Liver (tissue), 9 donors: ENCODE results near the gene EDAR. TPM values are rescaled to one million over a fixed set of nuclear protein-coding genes. Genes with fewer than 3 reads are reported as not detected.

ENCODE experiments used
- DNase-seq: peaks from one replicate; pipeline ENCODE4 v3.0.0-alpha.2; 2017; ENCODE audit warnings: low spot score
- H3K27ac ChIP-seq, 2 donors: one replicate each; pipeline ENCODE4 v1.7.0; 2013; ENCODE audit warnings: inconsistent platforms in 2 of 2, low read length in 2 of 2, control low read depth in 1 of 2, low read depth in 1 of 2, mild to moderate bottlenecking in 1 of 2
- H3K27me3 ChIP-seq, 4 donors: one replicate each; pipeline versions ENCODE4 v1.6.1 to v1.7.0; 2013; ENCODE audit warnings: low read length in 3 of 4, inconsistent platforms in 1 of 4, mild to moderate bottlenecking in 1 of 4, moderate library complexity in 1 of 4; ENCODE audit not compliant: control insufficient read depth in 4 of 4, insufficient read depth in 4 of 4
- H3K36me3 ChIP-seq, 4 donors: one replicate each; pipeline versions ENCODE4 v1.6.1 to v1.7.0; 2013; ENCODE audit warnings: low read length in 3 of 4, mild to moderate bottlenecking in 3 of 4, low read depth in 1 of 4, moderate library complexity in 1 of 4; ENCODE audit not compliant: control insufficient read depth in 4 of 4, insufficient read depth in 3 of 4
- H3K4me1 ChIP-seq, 4 donors: one replicate each; pipeline versions ENCODE4 v1.6.1 to v1.7.0; 2013; ENCODE audit warnings: low read length in 3 of 4, mild to moderate bottlenecking in 3 of 4, moderate library complexity in 1 of 4; ENCODE audit not compliant: control insufficient read depth in 4 of 4, insufficient read depth in 4 of 4
- H3K4me3 ChIP-seq, 3 donors: one replicate each; pipeline versions ENCODE4 v1.6.1 to v1.7.0; 2013; ENCODE audit warnings: low read length in 3 of 3, control low read depth in 1 of 3, low read depth in 1 of 3, mild to moderate bottlenecking in 1 of 3
- H3K9ac ChIP-seq, 2 donors: one replicate each; pipeline ENCODE4 v1.7.0; 2013; ENCODE audit warnings: low read length in 2 of 2, mild to moderate bottlenecking in 2 of 2, moderate library complexity in 2 of 2, control low read depth in 1 of 2, low read depth in 1 of 2
- H3K9me3 ChIP-seq, 4 donors: one replicate each; pipeline versions ENCODE4 v1.6.1 to v1.7.0; 2013; ENCODE audit warnings: low read length in 3 of 4; ENCODE audit not compliant: control insufficient read depth in 4 of 4
- EGR1 ChIP-seq, 2 donors: IDR thresholded peaks; 2 replicates each; pipeline ENCODE4 v1.6.1; 2016 to 2018; ENCODE audit warnings: antibody characterized with exemption in 2 of 2, low read depth in 2 of 2
- FOXA1 ChIP-seq: IDR thresholded peaks from 2 replicates; pipeline ENCODE4 v1.6.1; 2016; ENCODE audit warnings: antibody characterized with exemption
- FOXA2 ChIP-seq: IDR thresholded peaks from 2 replicates; pipeline ENCODE4 v1.6.1; 2016; ENCODE audit warnings: antibody characterized with exemption
- GABPA ChIP-seq, 2 donors: IDR thresholded peaks in 1 of 2; conservative IDR thresholded peaks in 1 of 2; 2 replicates each; pipeline ENCODE4 v1.6.1; 2016; ENCODE audit warnings: antibody characterized with exemption in 2 of 2, mild to moderate bottlenecking in 1 of 2, moderate library complexity in 1 of 2
- HNF4A ChIP-seq, 2 donors: conservative IDR thresholded peaks; 2 replicates each; pipeline ENCODE4 v1.6.1; 2016; ENCODE audit warnings: antibody characterized with exemption in 2 of 2, mild to moderate bottlenecking in 2 of 2
- HNF4G ChIP-seq: IDR thresholded peaks from 2 replicates; pipeline ENCODE4 v1.6.1; 2016; ENCODE audit warnings: antibody characterized with exemption
- JUND ChIP-seq, 2 donors: IDR thresholded peaks; 2 replicates each; pipeline ENCODE4 v1.6.1; 2016; ENCODE audit warnings: antibody characterized with exemption in 2 of 2
- NR2F2 ChIP-seq: IDR thresholded peaks from 2 replicates; pipeline ENCODE4 v1.6.1; 2016; ENCODE audit warnings: antibody characterized with exemption
- RAD21 ChIP-seq, 2 donors: IDR thresholded peaks; 2 replicates each; pipeline ENCODE4 v1.6.1; 2016; ENCODE audit warnings: antibody characterized with exemption in 2 of 2, mild to moderate bottlenecking in 2 of 2
- SP1 ChIP-seq: IDR thresholded peaks from 2 replicates; pipeline ENCODE4 v1.6.1; 2018; ENCODE audit warnings: antibody characterized with exemption, mild to moderate bottlenecking
- TAF1 ChIP-seq: conservative IDR thresholded peaks from 2 replicates; pipeline ENCODE4 v1.6.1; 2016; ENCODE audit warnings: antibody characterized with exemption, mild to moderate bottlenecking
- WGBS: extraction: QIAGEN DNeasy Blood & Tissue Kit; methylation state at CpG from one replicate; pipeline ENCODE4 v1.1.7; 2013; 5-methylcytosine and 5-hydroxymethylcytosine counted together
- polyA plus RNA-seq, 2 donors: library from polyadenylated mRNA; stranded (reverse) in 1 of 2; unstranded in 1 of 2; fragments of 200-250 nt in 1 of 2; fragments of >200 nt in 1 of 2; fragmentation: Nextera tagmentation in 1 of 2; extraction: Ambion mirVana in 1 of 2; gene quantifications; one replicate each; pipeline versions ENCODE4 v1.2.1 to v1.2.3, GENCODE V29; 2013 to 2015
- total RNA-seq, 2 donors: library from RNA; depleted of rRNA; stranded (reverse); fragments of >200 nt; gene quantifications; one replicate each; pipeline ENCODE4 v1.2.3, GENCODE V29; 2014
- TF ChIP-seq, protein P1 (sequence below): IDR thresholded peaks from 2 replicates; pipeline ENCODE4 v1.6.1; 2016; ENCODE audit warnings: antibody characterized with exemption
- TF ChIP-seq, protein P2 (sequence below): IDR thresholded peaks from 2 replicates; pipeline ENCODE4 v1.6.1; 2016; ENCODE audit warnings: antibody characterized with exemption
- TF ChIP-seq, protein P3 (sequence below): IDR thresholded peaks from 2 replicates; pipeline ENCODE4 v1.6.1; 2016; ENCODE audit warnings: antibody characterized with exemption
- TF ChIP-seq, protein P4 (sequence below): fragments of 150-350 bp; IDR thresholded peaks from 2 replicates; pipeline ENCODE4 v1.5.1; 2017; ENCODE audit warnings: improper control_type of control experiment, low read depth, low read length; ENCODE audit not compliant: missing input control
- TF ChIP-seq, protein P5 (sequence below): IDR thresholded peaks from 2 replicates; pipeline ENCODE4 v1.6.1; 2016; ENCODE audit warnings: antibody characterized with exemption, mild to moderate bottlenecking
- donor health status: healthy.
- donor health status: healthy.
- donor health status: healthy.
- donor health status: healthy.
- donor health status: healthy.

Gene EDAR
- total and polyA plus RNA-seq, 4 donors: 0.09 to 0.50 (median 0.10) TPM

DNA sequence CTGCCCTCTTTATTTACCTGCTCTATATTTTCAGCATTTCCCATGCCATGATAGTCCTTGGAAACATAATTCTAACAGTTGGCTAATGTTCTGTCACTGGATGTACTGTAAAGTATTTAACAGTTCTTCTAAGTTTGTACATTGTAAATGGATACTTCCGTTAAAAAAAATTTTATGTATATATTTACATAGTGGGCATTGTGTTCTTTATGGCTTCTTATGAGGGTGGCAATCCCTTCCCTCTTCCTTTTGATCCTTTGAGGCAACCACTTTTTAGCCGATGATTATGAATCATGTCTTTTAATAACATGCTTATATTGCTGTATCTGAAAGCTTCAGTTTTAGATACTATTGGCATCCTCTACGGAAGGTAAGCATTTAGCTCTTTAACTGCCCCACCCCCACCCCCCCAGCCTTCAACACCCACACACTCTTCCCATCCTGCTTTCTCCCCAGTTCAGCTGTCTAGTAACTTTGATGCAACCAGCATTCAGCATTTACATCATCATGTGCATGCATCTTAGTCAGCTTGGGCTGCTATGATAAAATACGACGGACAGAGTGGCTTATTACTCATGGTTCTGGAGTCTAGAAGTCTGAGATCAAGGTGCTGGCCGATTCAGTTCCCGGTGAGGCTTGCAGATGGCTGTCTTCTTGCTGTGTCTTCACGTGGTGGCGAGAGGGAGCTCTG, 21.0 kb upstream of the EDAR start:
- no peak for DNase-seq
- H3K27ac ChIP-seq: no peak overlapping the region
- H3K27me3 ChIP-seq: no peaks in the 10 kb centered on the region
- no peaks in the 10 kb centered on the region for H3K36me3 ChIP-seq
- peaks cover 0 to 9% (median 5%) of the 10 kb centered on the region in 4 donors for H3K4me1 ChIP-seq
- H3K4me3 ChIP-seq: no peak overlapping the region
- no peaks in the 10 kb centered on the region for H3K9me3 ChIP-seq
- no peak overlapping the region for H3K9ac ChIP-seq
- WGBS: 75% methylated on average over 9 of the region's 9 CpGs
- TF ChIP-seq, protein P1, sequence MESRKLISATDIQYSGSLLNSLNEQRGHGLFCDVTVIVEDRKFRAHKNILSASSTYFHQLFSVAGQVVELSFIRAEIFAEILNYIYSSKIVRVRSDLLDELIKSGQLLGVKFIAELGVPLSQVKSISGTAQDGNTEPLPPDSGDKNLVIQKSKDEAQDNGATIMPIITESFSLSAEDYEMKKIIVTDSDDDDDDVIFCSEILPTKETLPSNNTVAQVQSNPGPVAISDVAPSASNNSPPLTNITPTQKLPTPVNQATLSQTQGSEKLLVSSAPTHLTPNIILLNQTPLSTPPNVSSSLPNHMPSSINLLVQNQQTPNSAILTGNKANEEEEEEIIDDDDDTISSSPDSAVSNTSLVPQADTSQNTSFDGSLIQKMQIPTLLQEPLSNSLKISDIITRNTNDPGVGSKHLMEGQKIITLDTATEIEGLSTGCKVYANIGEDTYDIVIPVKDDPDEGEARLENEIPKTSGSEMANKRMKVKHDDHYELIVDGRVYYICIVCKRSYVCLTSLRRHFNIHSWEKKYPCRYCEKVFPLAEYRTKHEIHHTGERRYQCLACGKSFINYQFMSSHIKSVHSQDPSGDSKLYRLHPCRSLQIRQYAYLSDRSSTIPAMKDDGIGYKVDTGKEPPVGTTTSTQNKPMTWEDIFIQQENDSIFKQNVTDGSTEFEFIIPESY: no peak

DNA sequence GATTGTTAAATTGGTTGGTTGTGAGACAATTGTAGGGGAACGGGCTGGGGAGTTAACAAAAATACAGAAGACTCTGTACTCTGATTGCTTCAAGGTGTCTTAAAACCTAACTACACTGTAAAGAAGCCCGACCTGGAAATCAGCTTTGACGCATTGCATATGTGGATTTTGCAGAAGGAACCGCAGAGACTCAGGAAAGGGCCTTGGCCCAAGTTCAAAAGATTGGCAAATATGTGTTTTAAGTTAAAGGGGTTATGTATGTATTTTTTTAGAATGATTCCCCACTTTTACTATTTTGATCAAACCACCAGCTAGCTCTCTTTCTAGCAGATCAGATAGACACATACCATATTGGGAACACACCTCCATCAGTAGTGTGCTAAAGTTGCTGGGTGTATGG, 18.0 kb upstream of the EDAR start:
- H3K27me3 ChIP-seq: no peaks in the 10 kb centered on the region
- TF ChIP-seq EGR1 (IDR thresholded peaks at IDR 0.05; ENCODE audit: low read depth in 2 of 2) (no peak), FOXA1 (no peak), HNF4G (no peak), HNF4A (conservative IDR thresholded peaks at IDR 0.05) (no peak), SP1 (no peak)
- TF ChIP-seq, protein P2, sequence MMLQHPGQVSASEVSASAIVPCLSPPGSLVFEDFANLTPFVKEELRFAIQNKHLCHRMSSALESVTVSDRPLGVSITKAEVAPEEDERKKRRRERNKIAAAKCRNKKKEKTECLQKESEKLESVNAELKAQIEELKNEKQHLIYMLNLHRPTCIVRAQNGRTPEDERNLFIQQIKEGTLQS: no peak
- TF ChIP-seq, protein P3, sequence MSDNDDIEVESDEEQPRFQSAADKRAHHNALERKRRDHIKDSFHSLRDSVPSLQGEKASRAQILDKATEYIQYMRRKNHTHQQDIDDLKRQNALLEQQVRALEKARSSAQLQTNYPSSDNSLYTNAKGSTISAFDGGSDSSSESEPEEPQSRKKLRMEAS: no peak
- no peak overlapping the region for H3K4me3 ChIP-seq
- 91% methylated on average over 4 of the region's 4 CpGs for WGBS
- no peak overlapping the region for H3K27ac ChIP-seq
- H3K9me3 ChIP-seq: no peaks in the 10 kb centered on the region
- no peak overlapping the region for H3K9ac ChIP-seq
- no peak for DNase-seq
- peaks cover 0 to 10% (median 6%) of the 10 kb centered on the region in 4 donors for H3K4me1 ChIP-seq
- H3K36me3 ChIP-seq: no peaks in the 10 kb centered on the region

DNA sequence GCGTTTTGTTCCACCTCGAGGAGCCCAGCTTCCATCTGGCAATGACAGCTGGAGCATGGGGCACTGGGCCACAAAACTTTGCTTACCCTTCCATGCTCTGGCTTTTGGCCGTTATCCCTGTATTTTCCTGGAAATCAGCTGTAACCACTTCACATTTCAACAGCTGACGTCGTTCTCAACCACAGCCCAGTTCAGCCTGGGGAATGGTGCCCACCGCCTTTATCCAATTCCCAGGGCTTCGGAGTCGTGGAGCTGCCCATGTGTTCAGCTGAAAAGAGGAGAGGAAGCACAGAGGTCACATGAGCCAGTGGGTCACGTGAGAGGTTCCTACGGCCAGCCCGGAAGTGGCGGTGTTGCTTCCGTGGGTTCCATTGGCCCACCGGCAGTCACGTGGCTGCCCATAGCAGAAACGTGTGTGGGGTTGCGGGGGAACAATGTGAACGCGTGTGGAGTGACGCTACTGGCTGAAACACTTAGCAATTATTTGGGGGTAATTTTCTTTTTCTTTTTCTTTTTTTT, 16.7 kb upstream of the EDAR start:
- Histone ChIP-seq H3K9ac (no peak overlapping the region), H3K9me3 (no peaks in the 10 kb centered on the region), H3K27ac (peak overlapping the region; percentile 9 to 18), H3K4me3 (no peak overlapping the region), H3K27me3 (no peaks in the 10 kb centered on the region), H3K4me1 (peaks cover 0 to 10% (median 6%) of the 10 kb centered on the region in 4 donors), H3K36me3 (no peaks in the 10 kb centered on the region)
- WGBS: 67% methylated on average over 20 of the region's 20 CpGs
- DNase-seq: no peak
- TF ChIP-seq, protein P4, sequence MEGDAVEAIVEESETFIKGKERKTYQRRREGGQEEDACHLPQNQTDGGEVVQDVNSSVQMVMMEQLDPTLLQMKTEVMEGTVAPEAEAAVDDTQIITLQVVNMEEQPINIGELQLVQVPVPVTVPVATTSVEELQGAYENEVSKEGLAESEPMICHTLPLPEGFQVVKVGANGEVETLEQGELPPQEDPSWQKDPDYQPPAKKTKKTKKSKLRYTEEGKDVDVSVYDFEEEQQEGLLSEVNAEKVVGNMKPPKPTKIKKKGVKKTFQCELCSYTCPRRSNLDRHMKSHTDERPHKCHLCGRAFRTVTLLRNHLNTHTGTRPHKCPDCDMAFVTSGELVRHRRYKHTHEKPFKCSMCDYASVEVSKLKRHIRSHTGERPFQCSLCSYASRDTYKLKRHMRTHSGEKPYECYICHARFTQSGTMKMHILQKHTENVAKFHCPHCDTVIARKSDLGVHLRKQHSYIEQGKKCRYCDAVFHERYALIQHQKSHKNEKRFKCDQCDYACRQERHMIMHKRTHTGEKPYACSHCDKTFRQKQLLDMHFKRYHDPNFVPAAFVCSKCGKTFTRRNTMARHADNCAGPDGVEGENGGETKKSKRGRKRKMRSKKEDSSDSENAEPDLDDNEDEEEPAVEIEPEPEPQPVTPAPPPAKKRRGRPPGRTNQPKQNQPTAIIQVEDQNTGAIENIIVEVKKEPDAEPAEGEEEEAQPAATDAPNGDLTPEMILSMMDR: no peak
- peak; percentile 41 for TF ChIP-seq FOXA2
- TF ChIP-seq, protein P5, sequence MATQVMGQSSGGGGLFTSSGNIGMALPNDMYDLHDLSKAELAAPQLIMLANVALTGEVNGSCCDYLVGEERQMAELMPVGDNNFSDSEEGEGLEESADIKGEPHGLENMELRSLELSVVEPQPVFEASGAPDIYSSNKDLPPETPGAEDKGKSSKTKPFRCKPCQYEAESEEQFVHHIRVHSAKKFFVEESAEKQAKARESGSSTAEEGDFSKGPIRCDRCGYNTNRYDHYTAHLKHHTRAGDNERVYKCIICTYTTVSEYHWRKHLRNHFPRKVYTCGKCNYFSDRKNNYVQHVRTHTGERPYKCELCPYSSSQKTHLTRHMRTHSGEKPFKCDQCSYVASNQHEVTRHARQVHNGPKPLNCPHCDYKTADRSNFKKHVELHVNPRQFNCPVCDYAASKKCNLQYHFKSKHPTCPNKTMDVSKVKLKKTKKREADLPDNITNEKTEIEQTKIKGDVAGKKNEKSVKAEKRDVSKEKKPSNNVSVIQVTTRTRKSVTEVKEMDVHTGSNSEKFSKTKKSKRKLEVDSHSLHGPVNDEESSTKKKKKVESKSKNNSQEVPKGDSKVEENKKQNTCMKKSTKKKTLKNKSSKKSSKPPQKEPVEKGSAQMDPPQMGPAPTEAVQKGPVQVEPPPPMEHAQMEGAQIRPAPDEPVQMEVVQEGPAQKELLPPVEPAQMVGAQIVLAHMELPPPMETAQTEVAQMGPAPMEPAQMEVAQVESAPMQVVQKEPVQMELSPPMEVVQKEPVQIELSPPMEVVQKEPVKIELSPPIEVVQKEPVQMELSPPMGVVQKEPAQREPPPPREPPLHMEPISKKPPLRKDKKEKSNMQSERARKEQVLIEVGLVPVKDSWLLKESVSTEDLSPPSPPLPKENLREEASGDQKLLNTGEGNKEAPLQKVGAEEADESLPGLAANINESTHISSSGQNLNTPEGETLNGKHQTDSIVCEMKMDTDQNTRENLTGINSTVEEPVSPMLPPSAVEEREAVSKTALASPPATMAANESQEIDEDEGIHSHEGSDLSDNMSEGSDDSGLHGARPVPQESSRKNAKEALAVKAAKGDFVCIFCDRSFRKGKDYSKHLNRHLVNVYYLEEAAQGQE: peak; percentile 55
- TF ChIP-seq RAD21 (IDR thresholded peaks at IDR 0.05): peak; percentile 28 to 38
- peak in 1 of 2 donors; percentile 63 for TF ChIP-seq HNF4A (conservative IDR thresholded peaks at IDR 0.05)
- no peak for TF ChIP-seq TAF1
- peak; percentile 68 for TF ChIP-seq SP1
- TF ChIP-seq JUND (IDR thresholded peaks at IDR 0.05): peak in 1 of 2 donors; percentile 45
- no peak for TF ChIP-seq NR2F2
- TF ChIP-seq GABPA (IDR thresholded peaks at IDR 0.05 in 1 of 2, conservative IDR thresholded peaks at IDR 0.05 in 1 of 2): peak in 1 of 2 donors; percentile 49
- TF ChIP-seq, protein P1: no peak
- TF ChIP-seq EGR1 (IDR thresholded peaks at IDR 0.05; ENCODE audit: low read depth in 2 of 2): no peak
- no peak for TF ChIP-seq HNF4G
- TF ChIP-seq, protein P3: peak; percentile 83
